Upper lobe of right lung (tissue), 1 donor: Measurements from ENCODE around the gene F11R. TPM values are rescaled to one million over a fixed set of nuclear protein-coding genes. Genes with fewer than 3 reads are reported as not detected.
"Not testable (repeated sequence)": the region's sequence is repeated elsewhere in the genome, so short reads cannot be mapped to it uniquely, and the experiment has no call there.

Experiments
- ATAC-seq: fragments of 200-7000 bp; cut with Tn5 transposase; one replicate; pipeline ENCODE4 v1.9.1; 2020; ENCODE audit warnings: mild to moderate bottlenecking, moderate library complexity
- DNase-seq: peaks from one replicate; pipeline ENCODE4 v3.0.0-alpha.2; 2020
- H3K27ac ChIP-seq: fragments of 200-600 bp; one replicate; pipeline ENCODE4 v1.8.0; 2022
- H3K27me3 ChIP-seq: fragments of 200-600 bp; one replicate; pipeline ENCODE4 v1.8.0; 2022; ENCODE audit warnings: mild to moderate bottlenecking
- H3K36me3 ChIP-seq: fragments of 200-600 bp; one replicate; pipeline ENCODE4 v1.8.0; 2022
- H3K4me1 ChIP-seq: fragments of 200-600 bp; one replicate; pipeline ENCODE4 v1.8.0; 2022
- H3K4me3 ChIP-seq: fragments of 200-600 bp; one replicate; pipeline ENCODE4 v1.8.0; 2022; ENCODE audit warnings: mild to moderate bottlenecking
- H3K9me3 ChIP-seq: fragments of 200-600 bp; one replicate; pipeline ENCODE4 v1.8.0; 2022
- intact Hi-C: fragments of 100-400 bp; cut with DNase I; formaldehyde crosslinking; loops from one replicate; pipeline ENCODE4 v1.11.0; 2022
- long read RNA-seq: library from polyadenylated mRNA; unstranded; transcript quantifications from one replicate; pipeline ENCODE4 v2.0.0, GENCODE V29; 2021
- total RNA-seq: library from RNA; stranded (reverse); fragmentation: NEBNext Ultra II Directional; extraction: Animal tissue kit (Norgen Biotek cat#: 25700); gene quantifications from one replicate; pipeline ENCODE4 v1.2.1, GENCODE V29; 2021
- TF ChIP-seq, protein P1 (sequence below): fragments of 200-600 bp; IDR thresholded peaks from one replicate; pipeline ENCODE4 v1.8.0; 2022; ENCODE audit warnings: antibody characterized with exemption
- donor health status: DM: no; HTN: yes; CAD: no; lungs with severe emphysema.

Gene F11R
- total RNA-seq, result 167 TPM
- long read RNA-seq, partial matches to known transcripts, result 25 of 42 reads
- long read RNA-seq, other reads (novel, unspliced or antisense), result 17 of 42 reads

DNA sequence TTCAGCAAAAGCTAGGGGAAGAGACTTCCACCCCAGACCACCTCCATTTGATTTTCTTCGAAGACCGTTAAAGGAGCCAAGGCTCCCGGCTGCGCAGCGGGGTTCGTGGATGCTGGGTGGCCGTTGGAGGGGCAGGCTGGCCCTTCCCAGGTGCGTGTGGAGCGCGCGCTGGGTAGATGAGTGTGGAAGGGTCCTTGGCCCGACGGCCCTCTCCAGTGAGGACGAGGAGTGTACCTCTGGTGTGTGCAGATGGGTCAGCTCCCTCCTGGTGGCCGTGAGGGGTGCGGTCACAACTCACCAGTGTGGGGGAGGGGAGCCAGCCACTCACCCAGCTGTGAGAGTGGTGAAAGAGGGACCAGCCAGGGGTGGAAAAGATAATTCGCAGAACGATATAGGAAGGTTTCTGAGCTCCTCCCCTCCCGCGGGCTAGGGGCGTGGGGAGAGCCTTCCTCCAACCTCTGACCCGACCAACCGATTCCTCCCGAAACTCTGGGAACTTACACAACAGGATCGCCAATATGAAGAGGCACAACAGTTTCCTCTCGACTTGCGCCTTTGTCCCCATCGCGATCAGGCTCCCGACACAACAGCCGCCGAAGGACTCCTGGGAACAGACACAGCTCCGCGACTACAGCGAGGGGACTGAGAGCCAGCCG, at the start of gene F11R:
Gene F11R, minus strand, starts transcription at position 644 of the 656 bp plus-strand sequence. Its CDS starts 79 bp downstream, at position 565.
- Histone ChIP-seq H3K9me3 (no peaks in the 10 kb centered on the region), H3K36me3 (no peaks in the 10 kb centered on the region), H3K27ac (peak within 1 kb of the TSS; percentile 84), H3K4me1 (peaks cover 45% of the 10 kb centered on the region), H3K4me3 (peak within 1 kb of the TSS; percentile 69), H3K27me3 (no peaks in the 10 kb centered on the region)
- intact Hi-C loops, result no loop called here
- ATAC-seq, result peak; percentile 70
- TF ChIP-seq, protein P1, sequence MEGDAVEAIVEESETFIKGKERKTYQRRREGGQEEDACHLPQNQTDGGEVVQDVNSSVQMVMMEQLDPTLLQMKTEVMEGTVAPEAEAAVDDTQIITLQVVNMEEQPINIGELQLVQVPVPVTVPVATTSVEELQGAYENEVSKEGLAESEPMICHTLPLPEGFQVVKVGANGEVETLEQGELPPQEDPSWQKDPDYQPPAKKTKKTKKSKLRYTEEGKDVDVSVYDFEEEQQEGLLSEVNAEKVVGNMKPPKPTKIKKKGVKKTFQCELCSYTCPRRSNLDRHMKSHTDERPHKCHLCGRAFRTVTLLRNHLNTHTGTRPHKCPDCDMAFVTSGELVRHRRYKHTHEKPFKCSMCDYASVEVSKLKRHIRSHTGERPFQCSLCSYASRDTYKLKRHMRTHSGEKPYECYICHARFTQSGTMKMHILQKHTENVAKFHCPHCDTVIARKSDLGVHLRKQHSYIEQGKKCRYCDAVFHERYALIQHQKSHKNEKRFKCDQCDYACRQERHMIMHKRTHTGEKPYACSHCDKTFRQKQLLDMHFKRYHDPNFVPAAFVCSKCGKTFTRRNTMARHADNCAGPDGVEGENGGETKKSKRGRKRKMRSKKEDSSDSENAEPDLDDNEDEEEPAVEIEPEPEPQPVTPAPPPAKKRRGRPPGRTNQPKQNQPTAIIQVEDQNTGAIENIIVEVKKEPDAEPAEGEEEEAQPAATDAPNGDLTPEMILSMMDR, result peak; percentile 32
- peak; percentile 87 for DNase-seq

GRCh38 chr1:161069731-161070270, 48.8 kb upstream of the F11R start, which contains the start of gene ARHGAP30:
Gene ARHGAP30, minus strand, starts transcription at chr1:161069891. Its CDS starts 267 bp downstream, at chr1:161069624.
- Histone ChIP-seq H3K4me1 (no peaks in the 10 kb centered on the region), H3K36me3 (no peaks in the 10 kb centered on the region), H3K27ac (peak within 1 kb of the TSS; percentile 84), H3K9me3 (no peaks in the 10 kb centered on the region), H3K27me3 (no peaks in the 10 kb centered on the region), H3K4me3 (peak within 1 kb of the TSS; percentile 54)
- ATAC-seq, result peak; percentile 86
- TF ChIP-seq, protein P1, result no peak
- DNase-seq, result peak; percentile 90
- intact Hi-C loops, result no loop called here

- H3K36me3 ChIP-seq, result no peaks in the 10 kb centered on the region
- TF ChIP-seq, protein P1, result no peak
- peak overlapping the region; percentile 54 for H3K4me3 ChIP-seq
- DNase-seq (no peak), ATAC-seq (no peak)
- H3K27me3 ChIP-seq, result no peaks in the 10 kb centered on the region
- H3K27ac ChIP-seq, result peak overlapping the region; percentile 84
- no peaks in the 10 kb centered on the region for H3K9me3 ChIP-seq
- no peaks in the 10 kb centered on the region for H3K4me1 ChIP-seq
- intact Hi-C loops, result no loop called here
Measured at GRCh38 chr1:161069241-161069640, 48.3 kb upstream of the F11R start.

DNA sequence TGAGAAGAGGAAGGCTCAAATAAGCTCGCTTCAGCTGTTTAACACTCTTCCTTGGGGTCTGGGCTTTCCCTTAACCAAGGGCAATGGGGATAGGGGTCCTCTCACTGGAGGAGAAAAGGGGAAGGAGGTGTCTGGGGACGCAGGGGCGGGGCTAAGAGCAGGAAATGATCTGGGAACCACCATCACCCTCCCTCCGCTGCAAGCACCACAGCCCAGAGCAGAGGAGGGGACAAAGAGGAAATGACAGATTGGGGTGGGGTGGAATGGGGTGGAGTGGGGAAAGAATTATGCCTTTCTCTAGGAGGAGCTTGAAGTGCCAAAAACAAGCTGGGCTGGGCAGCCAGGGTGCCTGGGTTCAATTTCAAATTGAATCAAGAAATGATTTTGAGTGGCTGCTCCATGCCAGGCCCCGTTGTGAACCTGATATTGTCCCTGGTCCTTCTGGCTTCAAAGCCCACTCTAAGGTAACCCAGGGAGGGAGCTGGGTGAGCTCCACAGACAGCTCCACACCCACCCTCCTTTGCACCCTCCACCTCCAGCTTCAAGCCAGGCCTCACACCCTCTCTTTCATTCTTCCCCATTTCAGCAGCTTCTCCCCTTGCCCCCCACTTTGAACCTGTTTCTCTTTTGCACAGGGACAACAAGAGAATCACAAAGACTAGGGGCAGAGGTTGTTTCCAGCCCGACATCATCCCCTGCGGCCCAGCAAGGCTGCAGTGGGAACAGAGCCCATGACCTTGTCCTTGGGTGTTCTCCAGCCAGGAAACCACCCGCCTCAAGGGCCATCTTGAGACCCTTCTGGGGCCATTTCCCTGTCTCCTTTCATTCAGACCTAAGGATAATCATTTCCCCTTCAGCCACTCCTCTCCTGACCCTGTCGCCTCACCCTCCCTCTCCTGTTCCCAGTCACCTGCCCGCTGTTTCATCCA, 47.6 kb upstream of the F11R start:
- Histone ChIP-seq H3K4me3 (peak overlapping the region; percentile 54), H3K9me3 (no peaks in the 10 kb centered on the region), H3K4me1 (no peaks in the 10 kb centered on the region), H3K27ac (peak overlapping the region; percentile 84), H3K36me3 (no peaks in the 10 kb centered on the region), H3K27me3 (no peaks in the 10 kb centered on the region)
- ATAC-seq (peak; percentile 85), DNase-seq (peak; percentile 82)
- intact Hi-C loops, result no loop called here
- TF ChIP-seq, protein P1, result no peak

DNA sequence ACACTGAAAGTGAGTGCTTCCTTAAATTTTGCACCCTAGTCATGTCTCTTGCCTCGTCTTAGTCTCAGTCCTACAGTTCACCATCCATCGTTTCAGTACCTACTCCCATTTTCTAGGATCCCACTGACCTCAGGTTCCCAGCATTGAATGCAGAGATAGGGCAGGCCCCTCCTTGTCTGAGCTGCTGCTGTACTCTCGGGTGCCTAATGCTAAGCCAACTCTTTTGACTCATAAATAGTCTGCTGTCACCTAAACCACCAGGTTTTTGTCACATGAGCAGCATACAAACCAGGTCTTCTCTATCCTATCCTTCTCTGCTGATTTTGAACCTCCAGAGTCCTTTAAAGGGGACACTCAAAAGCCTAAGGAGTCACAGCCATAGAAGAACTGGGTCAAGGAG, 45.7 kb upstream of the F11R start:
- no peaks in the 10 kb centered on the region for H3K36me3 ChIP-seq
- DNase-seq (no peak), ATAC-seq (no peak)
- no peaks in the 10 kb centered on the region for H3K4me1 ChIP-seq
- H3K27me3 ChIP-seq, result no peaks in the 10 kb centered on the region
- intact Hi-C loops, result no loop called here
- H3K27ac ChIP-seq, result no peak overlapping the region
- H3K4me3 ChIP-seq, result no peak overlapping the region
- TF ChIP-seq, protein P1, result no peak
- no peaks in the 10 kb centered on the region for H3K9me3 ChIP-seq

GRCh38 chr1:161065681-161066080, 44.7 kb upstream of the F11R start:
- H3K27me3 ChIP-seq, H3K4me1 ChIP-seq, H3K9me3 ChIP-seq, DNase-seq, intact Hi-C loops, H3K27ac ChIP-seq, ATAC-seq, H3K36me3 ChIP-seq, H3K4me3 ChIP-seq: not testable (repeated sequence)

DNA sequence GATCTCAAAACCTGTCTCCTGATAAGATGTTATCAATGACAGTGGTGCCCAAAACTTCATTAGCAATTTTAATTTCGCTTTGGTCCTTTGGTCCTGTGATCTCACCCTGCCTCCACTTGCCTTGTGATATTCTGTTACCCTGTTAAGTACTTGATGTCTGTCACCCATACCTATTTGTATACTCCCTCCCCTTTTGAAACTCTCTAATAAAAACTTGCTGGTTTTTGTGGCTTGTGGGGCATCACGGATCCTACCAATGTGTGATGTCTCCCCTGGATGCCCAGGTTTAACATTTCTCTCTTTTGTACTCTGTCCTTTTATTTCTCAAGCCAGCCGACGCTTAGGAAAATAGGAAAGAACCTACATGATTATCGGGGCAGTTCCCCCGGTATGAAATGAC, 43.0 kb upstream of the F11R start:
- H3K4me1 ChIP-seq, H3K36me3 ChIP-seq, H3K9me3 ChIP-seq, intact Hi-C loops, H3K27me3 ChIP-seq, DNase-seq, ATAC-seq, H3K27ac ChIP-seq, H3K4me3 ChIP-seq: not testable (repeated sequence)
